H1 (cell line): ENCODE results near the gene PATJ. TPM values are rescaled to one million over a fixed set of nuclear protein-coding genes. Genes with fewer than 3 reads are reported as not detected.

Source experiments
- CTCF ChIA-PET: fragments of 300-600 bp; sonication (Branson Sonifier 250); formaldehyde crosslinking; loops from one replicate; lab custom pipeline; 2021; ENCODE audit not compliant: partially characterized antibody; lab: Charles Lee
- POLR2A ChIA-PET: fragments of 300-600 bp; sonication (Branson Sonifier 250); formaldehyde crosslinking; loops from one replicate; lab custom pipeline; 2021; ENCODE audit warnings: inconsistent platforms; ENCODE audit not compliant: partially characterized antibody; lab: Charles Lee
- DNase-seq, 2 experiments: peaks; one replicate each; pipeline versions ENCODE4 v3.0.0 to v3.0.0-alpha.2; 2010 to 2022; ENCODE audit warnings: low spot score in 2 of 2, low read depth in 1 of 2, mixed read lengths in 1 of 2
- FAIRE-seq: peaks from 2 replicates; lab custom pipeline; 2011; peaks lifted over from hg19 to GRCh38; lab: Jason Lieb, UNC
- H2AFZ ChIP-seq: 2 replicates; pipeline ENCODE4 v1.8.1; 2012; ENCODE audit warnings: low read length, inconsistent platforms
- H2AK5ac ChIP-seq: 2 replicates; pipeline ENCODE4 v1.6.1; 2013; ENCODE audit warnings: low read depth, low read length
- H2BK120ac ChIP-seq: replicated peaks from 2 replicates; pipeline ENCODE3; 2013; ENCODE audit warnings: low read depth, low read length, inconsistent platforms
- H2BK12ac ChIP-seq: 2 replicates; pipeline ENCODE4 v1.6.1; 2013; ENCODE audit warnings: low read depth, low read length
- H2BK15ac ChIP-seq: 2 replicates; pipeline ENCODE4 v1.6.1; 2013; ENCODE audit warnings: low read length
- H2BK20ac ChIP-seq: 2 replicates; pipeline ENCODE4 v1.6.1; 2013; ENCODE audit warnings: low read length
- H2BK5ac ChIP-seq: 2 replicates; pipeline ENCODE4 v1.6.1; 2013; ENCODE audit warnings: low read depth, low read length
- H3K14ac ChIP-seq: 2 replicates; pipeline ENCODE4 v1.6.1; 2013; ENCODE audit warnings: inconsistent platforms; ENCODE audit not compliant: insufficient read length
- H3K18ac ChIP-seq: 2 replicates; pipeline ENCODE4 v1.6.1; 2013; ENCODE audit warnings: low read length; ENCODE audit errors: extremely low read depth
- H3K23ac ChIP-seq: 2 replicates; pipeline ENCODE4 v1.6.1; 2013; ENCODE audit warnings: inconsistent platforms; ENCODE audit not compliant: insufficient read length
- H3K23me2 ChIP-seq: 2 replicates; pipeline ENCODE4 v1.6.1; 2013; ENCODE audit warnings: low read depth, low read length
- H3K27ac ChIP-seq: 2 replicates; pipeline ENCODE4 v1.6.1; 2011; ENCODE audit warnings: low read depth, low read length, inconsistent platforms
- H3K27me3 ChIP-seq, 4 experiments: replicated peaks in 1 of 4; 1 replicate in 1 of 4; 2 replicates in 3 of 4; pipeline versions ENCODE4 v1.6.1 to v1.8.1; 2011 to 2013; ENCODE audit warnings: low read length in 3 of 4, mild to moderate bottlenecking in 3 of 4, inconsistent platforms in 2 of 4, mixed read lengths in 2 of 4, moderate library complexity in 1 of 4; ENCODE audit not compliant: control insufficient read depth in 3 of 4, insufficient read depth in 3 of 4; ENCODE audit errors: extremely low read depth in 1 of 4
- H3K36me3 ChIP-seq, 4 experiments: 2 replicates each; pipeline versions ENCODE4 v1.6.1 to v1.8.1; 2011 to 2013; ENCODE audit warnings: mild to moderate bottlenecking in 4 of 4, low read length in 3 of 4, moderate library complexity in 2 of 4, control low read depth in 1 of 4, inconsistent platforms in 1 of 4; ENCODE audit not compliant: insufficient read depth in 4 of 4, control insufficient read depth in 2 of 4
- H3K4ac ChIP-seq: replicated peaks from 2 replicates; pipeline ENCODE3; 2013; ENCODE audit warnings: low read length, low read depth, mixed read lengths, inconsistent platforms; ENCODE audit not compliant: insufficient read length
- H3K4me1 ChIP-seq, 4 experiments: replicated peaks in 1 of 4; 1 replicate in 1 of 4; 2 replicates in 3 of 4; pipeline versions ENCODE4 v1.6.1 to v1.8.1; 2011 to 2013; ENCODE audit warnings: low read length in 3 of 4, inconsistent platforms in 2 of 4, mixed read lengths in 1 of 4; ENCODE audit not compliant: insufficient read depth in 4 of 4, control insufficient read depth in 3 of 4
- H3K4me2 ChIP-seq, 2 experiments: 2 replicates each; pipeline versions ENCODE4 v1.6.1 to v1.8.1; 2011 to 2013; ENCODE audit warnings: low read depth in 2 of 2, low read length in 2 of 2, control low read depth in 1 of 2, inconsistent platforms in 1 of 2, mild to moderate bottlenecking in 1 of 2; ENCODE audit not compliant: insufficient read depth in 1 of 2
- H3K4me3 ChIP-seq, 4 experiments: fragments of 200-600, 300-600 bp in 1 of 4; sonication (generic), shearing (Covaris generic), sonication (Bioruptor Twin) in 1 of 4; 2 replicates each; pipeline versions ENCODE4 v1.5.1 to v1.8.1; 2011 to 2016; ENCODE audit warnings: low read length in 4 of 4, low read depth in 3 of 4, control low read depth in 2 of 4, inconsistent platforms in 2 of 4, mild to moderate bottlenecking in 2 of 4, mixed read lengths in 1 of 4, moderate library complexity in 1 of 4; ENCODE audit not compliant: insufficient read depth in 2 of 4; ENCODE audit errors: extremely low read depth in 1 of 4
- H3K56ac ChIP-seq: replicated peaks from 2 replicates; pipeline ENCODE3; 2013; ENCODE audit warnings: low read depth, mild to moderate bottlenecking, mixed read lengths, low read length, inconsistent platforms; ENCODE audit not compliant: insufficient read length
- H3K79me1 ChIP-seq: 2 replicates; pipeline ENCODE4 v1.6.1; 2013; ENCODE audit warnings: low read depth, low read length, control low read depth
- H3K79me2 ChIP-seq, 2 experiments: 2 replicates each; pipeline versions ENCODE4 v1.6.1 to v1.8.1; 2012 to 2013; ENCODE audit warnings: low read length in 2 of 2, mild to moderate bottlenecking in 2 of 2, inconsistent platforms in 1 of 2; ENCODE audit not compliant: insufficient read depth in 2 of 2, control insufficient read depth in 1 of 2
- H3K9ac ChIP-seq, 4 experiments: replicated peaks in 1 of 4; 1 replicate in 1 of 4; 2 replicates in 3 of 4; pipeline versions ENCODE4 v1.6.1 to v1.8.1; 2011 to 2013; ENCODE audit warnings: low read depth in 3 of 4, low read length in 3 of 4, control low read depth in 2 of 4, mild to moderate bottlenecking in 2 of 4, moderate library complexity in 2 of 4, inconsistent platforms in 1 of 4; ENCODE audit errors: extremely low read depth in 1 of 4
- H3K9me3 ChIP-seq, 2 experiments: 2 replicates each; pipeline versions ENCODE4 v1.6.1 to v1.8.1; 2012 to 2013; ENCODE audit warnings: mild to moderate bottlenecking in 2 of 2, moderate library complexity in 2 of 2, control low read depth in 1 of 2, inconsistent platforms in 1 of 2, low read depth in 1 of 2, low read length in 1 of 2, mixed read lengths in 1 of 2; ENCODE audit not compliant: insufficient read depth in 2 of 2
- H4K20me1 ChIP-seq, 2 experiments: replicated peaks in 1 of 2; 2 replicates each; pipeline versions ENCODE3 to v1.8.1; 2011 to 2013; ENCODE audit warnings: inconsistent platforms in 2 of 2, low read length in 2 of 2, mild to moderate bottlenecking in 1 of 2; ENCODE audit not compliant: insufficient read depth in 2 of 2, control insufficient read depth in 1 of 2
- H4K5ac ChIP-seq: 2 replicates; pipeline ENCODE4 v1.6.1; 2013; ENCODE audit warnings: low read length, low read depth, mixed read lengths, inconsistent platforms; ENCODE audit not compliant: insufficient read length
- H4K8ac ChIP-seq: 2 replicates; pipeline ENCODE4 v1.8.0; 2013; ENCODE audit warnings: mild to moderate bottlenecking, moderate library complexity, low read length, inconsistent platforms; ENCODE audit not compliant: insufficient read depth; ENCODE audit errors: extremely low read depth
- H4K91ac ChIP-seq: replicated peaks from 2 replicates; pipeline ENCODE3; 2013; ENCODE audit warnings: low read length, mixed read lengths, inconsistent platforms; ENCODE audit not compliant: insufficient read length
- ASH2L ChIP-seq: fragments of 200-600, 300-600 bp; sonication (generic); IDR thresholded peaks from one replicate; pipeline ENCODE4 v1.7.1; 2017; ENCODE audit warnings: low read length
- BCL11A ChIP-seq, 2 experiments: IDR thresholded peaks; one replicate each; pipeline ENCODE4 v1.6.1; 2011; ENCODE audit warnings: low read depth in 2 of 2, low read length in 2 of 2, mild to moderate bottlenecking in 2 of 2
- CBX5 ChIP-seq: fragments of 300-800, 300-1000 bp; sonication (generic); IDR thresholded peaks from 2 replicates; pipeline ENCODE4 v1.7.1; 2016; ENCODE audit warnings: antibody characterized with exemption, low read length, low read depth
- CHD2 ChIP-seq: IDR thresholded peaks from 2 replicates; pipeline ENCODE4 v1.6.1; 2012; ENCODE audit warnings: low read length, improper control_type of control experiment
- EGR1 ChIP-seq: IDR thresholded peaks from 2 replicates; pipeline ENCODE4 v1.6.1; 2011; ENCODE audit warnings: low read depth, low read length, borderline replicate concordance
- GABPA ChIP-seq: IDR thresholded peaks from 2 replicates; pipeline ENCODE4 v1.6.1; 2011; ENCODE audit warnings: mild to moderate bottlenecking, low read length, moderate library complexity, borderline replicate concordance; ENCODE audit not compliant: insufficient read depth
- NRF1 ChIP-seq: IDR thresholded peaks from 2 replicates; pipeline ENCODE4 v1.6.1; 2011; ENCODE audit warnings: mild to moderate bottlenecking, low read depth, low read length, improper control_type of control experiment
- POLR2A ChIP-seq, 2 experiments: IDR thresholded peaks; 1 replicate in 1 of 2; 2 replicates in 1 of 2; pipeline ENCODE4 v1.6.1; 2011; ENCODE audit warnings: low read depth in 2 of 2, low read length in 2 of 2, mild to moderate bottlenecking in 2 of 2; ENCODE audit errors: control extremely low read depth in 1 of 2
- RAD21 ChIP-seq, 2 experiments: IDR thresholded peaks in 1 of 2; conservative IDR thresholded peaks in 1 of 2; 2 replicates each; pipeline ENCODE4 v1.6.1; 2011; ENCODE audit warnings: low read depth in 2 of 2, low read length in 2 of 2, improper control_type of control experiment in 1 of 2, inconsistent platforms in 1 of 2, mild to moderate bottlenecking in 1 of 2, moderate library complexity in 1 of 2
- SP4 ChIP-seq: IDR thresholded peaks from 2 replicates; pipeline ENCODE4 v1.6.1; 2012; ENCODE audit warnings: low read length, inconsistent platforms
- SUZ12 ChIP-seq: fragments of 200-600 bp; sonication (generic); IDR thresholded peaks from 2 replicates; pipeline ENCODE4 v1.6.1; 2012; ENCODE audit warnings: mild to moderate bottlenecking, inconsistent platforms, low read length, moderate library complexity, mixed read lengths
- TBP ChIP-seq: IDR thresholded peaks from 2 replicates; pipeline ENCODE4 v1.6.1; 2011; ENCODE audit warnings: low read depth, low read length, improper control_type of control experiment
- YY1 ChIP-seq: IDR thresholded peaks from 2 replicates; pipeline ENCODE4 v1.6.1; 2011; ENCODE audit warnings: low read depth, mild to moderate bottlenecking, low read length
- WGBS, 2 experiments: shearing (Covaris generic) in 1 of 2; methylation state at CpG; one replicate each; pipeline versions ENCODE4 v1.1.6 to v1.1.7; 2013 to 2015; ENCODE audit warnings: low lambda C conversion rate in 2 of 2, mixed read lengths in 2 of 2, inconsistent platforms in 1 of 2, low coverage in 1 of 2, missing lambda C conversion rate in 1 of 2; ENCODE audit not compliant: insufficient replicate concordance in 2 of 2, insufficient coverage in 1 of 2, insufficient read length in 1 of 2; ENCODE audit errors: extremely low coverage in 1 of 2, missing lambda C conversion rate in 1 of 2; 5-methylcytosine and 5-hydroxymethylcytosine counted together
- polyA plus RNA-seq, 7 experiments: library from polyadenylated mRNA; depleted of rRNA in 3 of 7; stranded (reverse) in 5 of 7; unstranded in 2 of 7; fragments of >200 nt in 5 of 7; fragments of 200-250 nt in 2 of 7; gene quantifications; 1 replicate in 5 of 7; 2 replicates in 1 of 7; 4 replicates in 1 of 7; pipeline versions ENCODE4 v1.2.1 to v1.2.3, GENCODE V29; 2011 to 2013; ENCODE audit warnings: missing spikeins in 2 of 7, mixed read lengths in 2 of 7
- total RNA-seq: library from RNA; stranded (reverse); fragmentation: NEBNext Ultra II Directional; extraction: Animal tissue kit (Norgen Biotek cat#: 25700); gene quantifications from 2 replicates; pipeline ENCODE4 v1.2.1, GENCODE V29; 2021
- TF ChIP-seq, protein P1 (sequence below): IDR thresholded peaks from 2 replicates; pipeline ENCODE4 v1.6.1; 2011; ENCODE audit warnings: low read depth, mild to moderate bottlenecking, low read length; ENCODE audit not compliant: insufficient read depth

PATJ gene
- total and polyA plus RNA-seq, 2 of the 8 experiments (the other 6 are each of a cell fraction or from before 2014, with no cell fraction given), result 8.2 to 55.6 TPM

DNA sequence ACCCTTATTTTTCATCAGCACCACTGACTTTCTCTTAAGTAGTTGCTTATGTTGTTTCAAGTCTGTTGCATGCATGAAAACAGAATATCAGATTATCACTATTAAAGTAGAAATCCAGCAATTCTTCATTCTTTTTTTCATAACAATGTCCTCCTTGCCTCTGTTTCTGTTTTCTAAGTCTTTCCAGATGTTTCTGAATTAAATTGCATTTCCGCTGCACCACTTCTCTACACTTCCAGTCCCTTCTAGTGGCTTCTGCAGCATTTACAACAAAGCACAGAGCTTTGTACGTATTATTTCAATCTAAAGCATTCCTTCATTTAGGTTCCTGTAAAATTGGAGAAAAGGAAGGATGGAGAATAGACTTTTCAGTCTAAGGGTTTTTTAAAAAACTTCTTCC, 42.4 kb downstream of the PATJ start:
- no peaks in the 10 kb centered on the region for H3K79me1 ChIP-seq
- peaks cover 0 to 14% (median 7%) of the 10 kb centered on the region in 4 experiments; a peak in 6 of 8 replicates for H3K36me3 ChIP-seq
- no peak overlapping the region for H2BK5ac ChIP-seq
- no peak overlapping the region for H3K4me2 ChIP-seq
- TF ChIP-seq, protein P1, sequence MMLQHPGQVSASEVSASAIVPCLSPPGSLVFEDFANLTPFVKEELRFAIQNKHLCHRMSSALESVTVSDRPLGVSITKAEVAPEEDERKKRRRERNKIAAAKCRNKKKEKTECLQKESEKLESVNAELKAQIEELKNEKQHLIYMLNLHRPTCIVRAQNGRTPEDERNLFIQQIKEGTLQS, result no peak
- TF ChIP-seq EGR1, result no peak
- TF ChIP-seq RAD21 (IDR thresholded peaks at IDR 0.05 in 1 of 2, conservative IDR thresholded peaks at IDR 0.05 in 1 of 2; ENCODE audit: low read depth in 2 of 2, low read length in 2 of 2), result no peak
- no peak for TF ChIP-seq POLR2A (IDR thresholded peaks at IDR 0.05; ENCODE audit: control extremely low read depth in 1 of 2, low read depth in 2 of 2, low read length in 2 of 2)
- TF ChIP-seq BCL11A (IDR thresholded peaks at IDR 0.05; ENCODE audit: low read depth in 2 of 2, low read length in 2 of 2), result no peak
- no peak for TF ChIP-seq NRF1
- no peak for TF ChIP-seq CHD2
- TF ChIP-seq GABPA, result no peak
- TF ChIP-seq CBX5, result no peak
- no peak for TF ChIP-seq ASH2L
- no peak for TF ChIP-seq YY1
- no peak for TF ChIP-seq SP4
- TF ChIP-seq SUZ12, result no peak
- no peak for TF ChIP-seq TBP
- no peaks in the 10 kb centered on the region for H3K9me3 ChIP-seq
- no peaks in the 10 kb centered on the region for H3K79me2 ChIP-seq
- CTCF ChIA-PET, result interaction anchor here (0.6 to 1.1 kb wide), 3 partner anchors 22 to 290 kb away, joined by 3 read pairs; no protein-coding TSS in a partner anchor
- no peak overlapping the region for H2AK5ac ChIP-seq
- no peak overlapping the region for H3K4ac ChIP-seq
- no peak overlapping the region for H3K27ac ChIP-seq
- H4K91ac ChIP-seq, result no peak overlapping the region
- H3K14ac ChIP-seq, result no peak overlapping the region
- H3K9ac ChIP-seq, result no peak overlapping the region
- no peak overlapping the region for H2AFZ ChIP-seq
- no peaks in the 10 kb centered on the region for H3K27me3 ChIP-seq
- 90% methylated on average over 2 of the region's 2 CpGs; no CpG with 5 or more reads in 1 of the 2 experiments for whole genome bisulfite sequencing, 2 experiments
- H3K4me1 ChIP-seq, result no peaks in the 10 kb centered on the region
- H3K18ac ChIP-seq, result no peak overlapping the region
- H2BK12ac ChIP-seq, result no peak overlapping the region
- peaks cover 0 to under 1% of the 10 kb centered on the region in 2 experiments for H4K20me1 ChIP-seq
- no peak overlapping the region for H3K56ac ChIP-seq
- H3K23ac ChIP-seq, result no peak overlapping the region
- H4K8ac ChIP-seq, result no peak overlapping the region
- FAIRE-seq, result no peak
- H2BK20ac ChIP-seq, result no peak overlapping the region
- no peak overlapping the region for H2BK120ac ChIP-seq
- H2BK15ac ChIP-seq, result no peak overlapping the region
- DNase-seq, result no peak
- H4K5ac ChIP-seq, result no peak overlapping the region
- no peak overlapping the region for H3K4me3 ChIP-seq
- POLR2A ChIA-PET, result interaction anchor here (1.6 kb wide), 1 partner anchor 8 kb away, joined by 6 read pairs; no protein-coding TSS in a partner anchor
- no peaks in the 10 kb centered on the region for H3K23me2 ChIP-seq
